ENCODE results near the gene NPAS2.

NPAS2 gene

DNA sequence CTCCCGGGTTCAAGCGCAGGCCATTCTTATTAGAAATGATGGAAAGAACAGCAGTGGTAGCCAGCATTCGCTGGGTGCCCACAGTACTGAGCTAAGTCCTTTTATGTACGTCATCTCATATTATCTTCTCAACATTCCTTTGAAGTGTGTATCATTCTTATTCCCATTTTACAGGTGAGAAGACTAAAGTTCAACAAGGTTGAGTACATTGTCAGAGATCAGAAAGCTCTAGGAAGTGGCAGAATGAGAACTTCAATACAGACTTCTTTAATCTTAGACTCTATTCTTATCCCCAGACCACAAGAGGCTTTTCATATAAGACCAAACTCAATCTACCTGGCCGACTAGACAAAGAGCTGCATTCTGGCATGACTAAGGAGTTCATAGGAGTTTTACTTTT, 86.7 kb downstream of the NPAS2 start:
- DNase-seq (ENCODE audit: low spot score) = no peak

- DNase-seq (ENCODE audit: low spot score) = no peak
Observed at GRCh38 chr2:100907832-100908231, 87.9 kb downstream of the NPAS2 start.

- DNase-seq (ENCODE audit: low spot score) = no peak
Observed at GRCh38 chr2:100909534-100910081, 89.7 kb downstream of the NPAS2 start.

DNA sequence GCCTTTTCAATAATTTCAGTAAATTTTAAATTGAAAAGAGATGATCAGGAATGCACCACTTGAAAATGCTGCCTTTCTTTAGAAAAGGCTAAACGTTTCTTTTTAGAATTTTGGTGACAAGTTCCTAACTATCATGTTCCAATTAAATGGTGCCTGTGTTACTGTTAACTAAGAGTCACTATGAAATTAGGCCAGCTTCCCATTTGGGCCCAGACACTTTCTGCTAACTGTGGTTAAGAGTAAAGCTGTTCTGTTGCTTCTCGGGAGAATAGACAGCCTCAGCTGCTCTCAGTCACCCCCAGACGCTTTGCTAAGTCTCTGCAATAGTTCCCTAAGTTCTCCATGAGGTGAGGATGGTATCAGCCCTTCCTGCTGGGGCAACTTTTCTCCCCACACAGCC, 90.2 kb downstream of the NPAS2 start:
- DNase-seq (ENCODE audit: low spot score) = no peak

- DNase-seq (ENCODE audit: low spot score) = no peak
Observed at GRCh38 chr2:100919316-100919715, 99.4 kb downstream of the NPAS2 start.

- DNase-seq (ENCODE audit: low spot score) = no peak
Observed at GRCh38 chr2:100921685-100922161, 101.8 kb downstream of the NPAS2 start.

DNA sequence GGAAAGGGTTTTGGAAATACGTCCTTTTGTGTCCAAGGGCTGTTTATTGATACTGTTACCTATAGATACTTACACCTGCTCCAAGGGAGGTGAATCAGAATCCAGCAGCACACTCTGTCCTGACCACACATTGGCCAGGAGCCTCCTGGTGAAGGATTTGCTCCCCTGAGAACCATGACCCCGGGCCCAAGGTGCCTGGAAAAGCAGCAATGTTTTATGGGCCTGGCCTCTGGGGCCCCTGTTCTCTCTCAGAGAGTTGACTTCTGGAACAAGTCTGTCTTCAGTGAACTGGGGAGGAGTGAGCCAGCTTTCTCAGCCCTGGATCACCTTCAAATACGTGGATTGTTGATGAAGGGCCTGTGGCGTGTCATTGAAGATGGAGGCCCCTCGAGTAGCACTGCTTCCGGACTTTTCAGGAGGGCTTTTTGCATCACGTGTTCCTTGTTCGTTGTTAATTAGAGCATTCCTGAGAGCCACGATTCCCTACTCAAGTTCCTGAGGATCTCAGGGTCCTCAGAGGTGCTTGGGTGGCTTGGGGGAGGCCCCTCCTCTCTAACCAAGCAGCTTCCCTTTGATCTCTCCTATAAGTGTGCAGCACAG, 103.6 kb downstream of the NPAS2 start:
- no peak for DNase-seq (ENCODE audit: low spot score)

DNA sequence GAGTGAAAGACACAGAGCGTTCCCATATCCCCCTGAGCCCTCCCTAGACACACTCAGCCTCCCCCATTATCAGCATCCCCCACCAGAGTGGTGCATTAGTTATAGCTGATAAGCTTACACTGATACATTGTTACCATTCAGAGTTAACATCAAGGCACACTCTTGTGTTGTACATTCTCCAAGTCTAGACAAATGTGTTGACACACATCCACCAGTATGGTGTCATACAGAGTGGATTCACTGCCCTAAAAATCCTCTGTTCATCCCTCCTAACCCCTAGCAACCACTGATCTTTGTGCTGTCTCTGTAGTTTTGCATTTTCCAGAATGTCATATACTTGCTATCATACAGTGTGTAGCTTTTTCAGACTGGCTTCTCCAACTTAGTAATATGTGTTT, 104.2 kb downstream of the NPAS2 start:
- DNase-seq (ENCODE audit: low spot score) = peak; percentile 2

- peak; percentile 54 for DNase-seq (ENCODE audit: low spot score)
Observed at GRCh38 chr2:100924520-100925451, 104.8 kb downstream of the NPAS2 start.

- DNase-seq (ENCODE audit: low spot score) = no peak
Observed at GRCh38 chr2:100928235-100928634, 108.3 kb downstream of the NPAS2 start.

GRCh38 chr2:100929147-100929546, 109.2 kb downstream of the NPAS2 start:
- no peak for DNase-seq (ENCODE audit: low spot score)

DNA sequence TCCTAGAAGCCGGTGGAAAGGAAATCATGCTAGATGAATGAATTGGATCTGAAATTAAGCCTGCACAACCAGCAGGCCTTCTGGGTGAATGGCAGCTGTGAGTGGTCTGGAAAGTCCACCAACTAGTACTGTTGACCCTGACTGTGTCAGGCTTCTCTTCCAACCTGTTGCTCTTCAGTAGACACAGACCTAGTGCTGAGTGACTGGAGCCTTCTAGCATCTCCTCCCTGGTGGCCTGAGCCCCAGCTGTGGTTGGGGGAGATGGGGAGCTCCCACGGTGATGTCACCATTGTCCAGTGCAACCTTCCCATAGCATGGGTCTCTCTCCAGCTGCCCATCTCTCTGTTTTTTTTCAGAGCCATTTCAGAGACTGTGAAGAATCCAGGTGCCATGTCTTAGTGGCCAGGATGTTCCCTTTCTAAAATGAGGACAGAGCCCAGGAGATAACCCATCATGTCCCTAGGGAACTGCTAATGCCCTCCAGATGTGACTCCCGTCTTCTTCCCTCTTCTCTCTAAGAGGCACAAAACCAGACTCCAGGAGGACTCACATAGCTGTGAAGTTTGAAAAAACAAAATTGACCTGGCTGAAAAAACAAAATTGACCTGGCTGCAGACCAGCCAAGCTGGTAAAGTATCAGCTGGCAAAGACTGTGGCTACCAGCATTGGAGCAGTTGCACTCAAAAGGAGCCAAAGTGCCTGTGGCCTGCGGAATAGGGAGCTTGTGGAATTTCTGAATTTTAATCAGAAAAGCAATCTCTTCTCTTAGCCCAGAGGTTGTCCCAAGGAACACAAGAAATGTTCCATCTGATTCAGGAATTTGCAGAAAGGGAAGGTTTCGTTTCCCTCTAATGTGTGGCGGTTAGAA, 114.8 kb downstream of the NPAS2 start:
- no peak for DNase-seq (ENCODE audit: low spot score)

- no peak for DNase-seq (ENCODE audit: low spot score)
Observed at GRCh38 chr2:100935372-100935752, 115.4 kb downstream of the NPAS2 start.

DNA sequence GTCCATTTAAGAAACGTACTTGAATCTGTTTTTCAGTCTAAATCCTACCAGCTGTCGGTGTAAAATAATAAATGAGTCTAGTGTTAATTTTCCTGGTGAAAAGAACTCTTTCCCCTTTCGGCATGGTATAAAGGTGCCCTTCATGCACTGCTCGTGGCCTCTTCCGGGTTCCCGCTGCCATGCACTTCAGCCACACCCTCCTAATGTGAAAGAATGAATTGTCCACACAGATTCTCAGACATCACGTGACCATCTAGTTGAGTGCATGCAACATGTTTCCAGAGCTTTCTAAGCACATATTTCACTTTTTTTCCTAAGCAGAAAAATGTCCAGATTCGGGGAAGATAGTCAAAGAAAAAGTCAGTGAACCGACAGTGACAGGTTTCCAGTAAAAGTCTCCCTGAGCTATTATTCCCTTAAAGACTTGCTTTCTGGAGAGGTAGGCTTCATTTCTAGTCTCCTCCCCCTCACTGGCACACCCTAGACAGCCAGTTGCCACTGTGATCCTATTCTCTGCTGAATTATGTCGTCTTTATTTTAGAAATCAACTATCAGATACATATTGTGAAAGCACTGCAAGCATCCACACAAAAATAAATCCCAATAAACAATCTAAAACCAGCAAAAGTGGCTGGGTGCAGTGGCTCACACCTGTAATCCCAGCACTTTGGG, 116.3 kb downstream of the NPAS2 start:
- DNase-seq (ENCODE audit: low spot score) = no peak

DNA sequence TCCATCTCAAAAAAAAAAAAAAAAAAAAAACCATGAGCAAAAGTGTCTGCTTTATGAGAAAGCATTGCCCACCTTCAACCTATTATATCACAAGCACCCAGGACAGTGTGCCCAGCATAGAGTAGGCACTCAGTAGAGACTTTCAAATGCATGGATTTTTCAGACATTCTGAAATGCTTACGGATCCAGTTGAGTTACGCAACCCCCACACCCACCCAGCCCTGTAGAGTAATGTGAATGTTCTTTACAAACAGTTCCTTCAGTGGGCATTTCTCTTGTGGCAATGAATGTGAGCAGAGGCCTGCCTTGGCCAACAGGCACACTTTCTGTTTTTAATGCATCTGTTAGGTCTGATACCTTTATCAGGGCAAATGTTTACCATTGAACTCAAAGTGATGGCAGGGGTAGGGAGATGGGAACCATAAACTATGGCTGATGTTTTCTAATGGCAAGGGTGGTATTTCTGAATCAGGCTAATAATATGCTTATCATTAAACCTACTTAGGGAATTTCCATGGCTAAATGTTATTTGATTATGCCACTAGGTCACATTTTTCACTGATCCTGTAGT, 117.1 kb downstream of the NPAS2 start:
- no peak for DNase-seq (ENCODE audit: low spot score)

- no peak for DNase-seq (ENCODE audit: low spot score)
Observed at GRCh38 chr2:100938031-100939026, 118.4 kb downstream of the NPAS2 start.

GRCh38 chr2:100939445-100939844, 119.5 kb downstream of the NPAS2 start:
- no peak for DNase-seq (ENCODE audit: low spot score)

DNA sequence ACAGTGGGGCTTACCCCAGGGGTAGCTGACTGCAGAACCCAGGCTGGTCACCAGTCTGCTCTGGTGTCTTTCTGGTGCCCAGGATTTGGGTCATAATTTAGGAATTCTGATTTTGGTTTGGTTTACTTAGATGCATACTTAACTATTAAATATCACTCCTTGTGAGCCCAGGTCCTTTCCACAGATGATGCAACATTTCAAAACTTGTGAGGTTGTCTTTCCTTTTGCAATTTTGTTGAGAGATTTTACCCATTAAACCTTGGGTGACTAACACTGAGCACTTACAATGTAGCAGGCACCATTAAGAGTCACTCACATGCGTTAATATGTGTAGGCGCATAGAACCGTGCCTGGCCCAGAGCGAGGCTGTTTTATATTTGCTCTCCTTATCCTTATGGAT, 120.3 kb downstream of the NPAS2 start:
- DNase-seq (ENCODE audit: low spot score) = no peak

- no peak for DNase-seq (ENCODE audit: low spot score)
Observed at GRCh38 chr2:100940766-100941645, 121.1 kb downstream of the NPAS2 start.
